IPS-NIHi7 (cell line): ENCODE data around the gene CACNA1A.

Experiments used
- DNase-seq: peaks from one replicate; pipeline ENCODE4 v3.0.0; 2012; ENCODE audit warnings: mixed read lengths; ENCODE audit errors: extremely low spot score

CACNA1A gene

GRCh38 chr19:13164343-13165161 lies 341.7 kb downstream of the CACNA1A start:
- peak; percentile 79 for DNase-seq

GRCh38 chr19:13163609-13164342 lies 342.5 kb downstream of the CACNA1A start:
- DNase-seq, result peak; percentile 57

GRCh38 chr19:13162724-13163608 lies 343.3 kb downstream of the CACNA1A start:
- peak; percentile 77 for DNase-seq

- DNase-seq, result no peak
Observed at GRCh38 chr19:13160557-13160956, 345.7 kb downstream of the CACNA1A start.

GRCh38 chr19:13159713-13160112 lies 346.6 kb downstream of the CACNA1A start:
- no peak for DNase-seq
